ENCODE results near the gene SLC9A5.

DNA sequence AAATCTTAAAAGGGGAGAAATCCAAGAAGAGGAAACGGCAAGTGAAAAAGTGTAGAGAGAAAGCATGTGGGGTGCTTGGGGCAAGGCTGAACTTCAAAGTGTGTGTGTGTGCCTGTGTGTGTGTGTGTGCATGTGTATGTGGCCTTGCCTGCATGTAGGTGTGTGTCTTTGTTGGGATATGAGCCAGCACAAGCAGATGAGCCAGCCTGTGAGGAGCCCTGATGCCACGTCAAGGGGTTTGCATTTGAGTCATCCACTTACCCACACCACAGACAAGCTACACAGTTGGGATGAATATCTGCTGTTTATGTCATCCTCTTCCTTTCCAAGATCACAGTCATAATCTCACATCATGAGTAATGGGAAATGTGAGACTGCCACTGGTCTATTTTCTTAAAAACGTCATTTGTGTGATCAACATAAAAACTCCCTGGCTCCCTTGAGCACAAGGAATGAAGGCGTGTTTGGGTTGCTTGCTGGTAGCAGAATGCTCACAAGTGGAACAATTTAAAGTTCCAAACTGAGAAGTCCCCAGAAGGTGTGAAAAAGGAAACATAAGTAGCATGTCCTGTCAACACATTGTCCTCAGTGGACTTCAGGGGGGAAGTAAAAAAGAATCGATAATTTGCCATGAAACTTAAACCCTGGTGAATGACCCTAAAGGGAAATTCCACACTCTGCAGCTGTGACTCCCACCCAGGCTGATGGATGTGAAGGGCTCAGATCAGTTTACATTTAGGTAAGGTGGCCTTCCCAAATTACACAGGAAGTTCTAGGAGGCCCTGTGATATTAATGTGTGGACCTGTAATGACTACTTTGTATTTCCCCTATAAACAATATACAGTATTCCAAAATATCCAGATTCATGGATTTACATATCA is 63.1 kb downstream of the SLC9A5 start:
- TF ChIP-seq YY1 (IDR thresholded peaks at IDR 0.05; ENCODE audit: extremely low read depth, insufficient replicate concordance, low read depth, low read length) (no peak), JUND (IDR thresholded peaks at IDR 0.05) (peak; percentile 68; the same call in 1 of the 2 replicates), ZNF274 (IDR thresholded peaks at IDR 0.05; ENCODE audit: low read depth, low read length) (no peak), TCF7L2 (IDR thresholded peaks at IDR 0.05; ENCODE audit: borderline replicate concordance, extremely low read depth, insufficient read depth, insufficient read length) (peak; percentile 52), SP1 (IDR thresholded peaks at IDR 0.05; ENCODE audit: low read depth) (peak; percentile 53; the same call in 1 of the 2 replicates), POLR2A (IDR thresholded peaks at IDR 0.05; ENCODE audit: borderline replicate concordance, extremely low read depth, insufficient read depth, insufficient read length) (no peak), EZH2phosphoT487 (IDR thresholded peaks at IDR 0.05; ENCODE audit: borderline replicate concordance) (no peak)
- TF ChIP-seq, protein P1, sequence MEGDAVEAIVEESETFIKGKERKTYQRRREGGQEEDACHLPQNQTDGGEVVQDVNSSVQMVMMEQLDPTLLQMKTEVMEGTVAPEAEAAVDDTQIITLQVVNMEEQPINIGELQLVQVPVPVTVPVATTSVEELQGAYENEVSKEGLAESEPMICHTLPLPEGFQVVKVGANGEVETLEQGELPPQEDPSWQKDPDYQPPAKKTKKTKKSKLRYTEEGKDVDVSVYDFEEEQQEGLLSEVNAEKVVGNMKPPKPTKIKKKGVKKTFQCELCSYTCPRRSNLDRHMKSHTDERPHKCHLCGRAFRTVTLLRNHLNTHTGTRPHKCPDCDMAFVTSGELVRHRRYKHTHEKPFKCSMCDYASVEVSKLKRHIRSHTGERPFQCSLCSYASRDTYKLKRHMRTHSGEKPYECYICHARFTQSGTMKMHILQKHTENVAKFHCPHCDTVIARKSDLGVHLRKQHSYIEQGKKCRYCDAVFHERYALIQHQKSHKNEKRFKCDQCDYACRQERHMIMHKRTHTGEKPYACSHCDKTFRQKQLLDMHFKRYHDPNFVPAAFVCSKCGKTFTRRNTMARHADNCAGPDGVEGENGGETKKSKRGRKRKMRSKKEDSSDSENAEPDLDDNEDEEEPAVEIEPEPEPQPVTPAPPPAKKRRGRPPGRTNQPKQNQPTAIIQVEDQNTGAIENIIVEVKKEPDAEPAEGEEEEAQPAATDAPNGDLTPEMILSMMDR (IDR thresholded peaks at IDR 0.05 in 2 of 3, conservative IDR thresholded peaks at IDR 0.05 in 1 of 3; ENCODE audit: borderline replicate concordance in 1 of 3, insufficient read depth in 1 of 3, low read depth in 2 of 3, low read length in 2 of 3): no peak

All from HCT116 (cell line).